GM13976 (cell line): ENCODE data around the gene SF1.

Experiments
- DNase-seq: peaks from one replicate; pipeline ENCODE4 v3.0.0; 2012; ENCODE audit warnings: low spot score
- in situ Hi-C: fragments of 300-500 bp; cut with MboI; formaldehyde crosslinking; loops from one replicate; pipeline ENCODE4 v1.12.0; 2022; ENCODE audit warnings: low sequenced_read_pairs, mixed read lengths, inconsistent platforms; ENCODE audit not compliant: unreplicated experiment
- TF ChIP-seq, protein P1 (sequence below): IDR thresholded peaks from 2 replicates; pipeline ENCODE4 v1.5.1; 2012; ENCODE audit warnings: borderline replicate concordance, mild to moderate bottlenecking; ENCODE audit not compliant: insufficient read depth; ENCODE audit errors: extremely low read depth, missing control alignments, control extremely low read depth

The SF1 gene

GRCh38 chr11:64751580-64751979 lies 26.8 kb downstream of the SF1 start:
- TF ChIP-seq, protein P1, sequence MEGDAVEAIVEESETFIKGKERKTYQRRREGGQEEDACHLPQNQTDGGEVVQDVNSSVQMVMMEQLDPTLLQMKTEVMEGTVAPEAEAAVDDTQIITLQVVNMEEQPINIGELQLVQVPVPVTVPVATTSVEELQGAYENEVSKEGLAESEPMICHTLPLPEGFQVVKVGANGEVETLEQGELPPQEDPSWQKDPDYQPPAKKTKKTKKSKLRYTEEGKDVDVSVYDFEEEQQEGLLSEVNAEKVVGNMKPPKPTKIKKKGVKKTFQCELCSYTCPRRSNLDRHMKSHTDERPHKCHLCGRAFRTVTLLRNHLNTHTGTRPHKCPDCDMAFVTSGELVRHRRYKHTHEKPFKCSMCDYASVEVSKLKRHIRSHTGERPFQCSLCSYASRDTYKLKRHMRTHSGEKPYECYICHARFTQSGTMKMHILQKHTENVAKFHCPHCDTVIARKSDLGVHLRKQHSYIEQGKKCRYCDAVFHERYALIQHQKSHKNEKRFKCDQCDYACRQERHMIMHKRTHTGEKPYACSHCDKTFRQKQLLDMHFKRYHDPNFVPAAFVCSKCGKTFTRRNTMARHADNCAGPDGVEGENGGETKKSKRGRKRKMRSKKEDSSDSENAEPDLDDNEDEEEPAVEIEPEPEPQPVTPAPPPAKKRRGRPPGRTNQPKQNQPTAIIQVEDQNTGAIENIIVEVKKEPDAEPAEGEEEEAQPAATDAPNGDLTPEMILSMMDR: no peak
- no peak for DNase-seq
- in situ Hi-C loops: no loop called here

- in situ Hi-C loops: no loop called here
- DNase-seq: no peak
- TF ChIP-seq, protein P1: no peak
Observed at GRCh38 chr11:64751136-64751535, 27.2 kb downstream of the SF1 start.

- TF ChIP-seq, protein P1: no peak
- in situ Hi-C loops: no loop called here
- no peak for DNase-seq
Observed at GRCh38 chr11:64750361-64751054, 27.8 kb downstream of the SF1 start.

DNA sequence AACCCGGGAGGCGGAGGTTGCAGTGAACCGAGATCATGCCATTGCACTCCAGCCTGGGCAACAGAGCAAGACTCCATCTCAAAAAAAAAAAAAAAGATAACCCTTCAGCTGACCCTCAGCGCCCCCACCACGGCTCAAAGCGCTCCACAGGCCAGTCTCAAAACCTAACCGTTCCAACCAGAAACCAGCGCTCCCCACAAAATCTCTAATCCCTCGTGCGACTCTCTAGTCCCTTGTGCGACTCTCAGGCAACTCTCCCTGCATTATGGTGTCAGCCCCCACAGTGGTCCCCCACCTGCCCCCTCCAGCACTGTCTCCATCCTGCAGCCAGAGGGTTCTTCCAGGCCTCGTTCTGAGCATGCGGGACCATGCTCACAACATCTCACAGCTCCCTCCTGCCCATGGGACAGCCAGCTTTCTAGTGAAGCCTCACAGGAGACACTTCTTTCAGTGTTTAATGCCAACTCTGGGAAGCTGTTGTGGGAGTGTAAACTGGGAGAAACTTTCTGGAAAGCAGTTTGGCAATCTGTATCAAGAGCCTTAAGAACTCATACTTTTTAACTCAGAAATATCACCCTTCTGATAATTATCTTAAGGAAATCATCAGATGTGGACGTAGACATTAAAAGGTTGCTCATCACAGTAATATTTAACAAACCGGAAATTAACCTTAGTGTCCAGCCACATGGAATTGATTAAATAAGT lies 30.2 kb downstream of the SF1 start:
- TF ChIP-seq, protein P1: no peak
- in situ Hi-C loops: no loop called here
- no peak for DNase-seq

GRCh38 chr11:64746486-64746885 lies 31.9 kb downstream of the SF1 start:
- TF ChIP-seq, protein P1: no peak
- no peak for DNase-seq
- in situ Hi-C loops: no loop called here

DNA sequence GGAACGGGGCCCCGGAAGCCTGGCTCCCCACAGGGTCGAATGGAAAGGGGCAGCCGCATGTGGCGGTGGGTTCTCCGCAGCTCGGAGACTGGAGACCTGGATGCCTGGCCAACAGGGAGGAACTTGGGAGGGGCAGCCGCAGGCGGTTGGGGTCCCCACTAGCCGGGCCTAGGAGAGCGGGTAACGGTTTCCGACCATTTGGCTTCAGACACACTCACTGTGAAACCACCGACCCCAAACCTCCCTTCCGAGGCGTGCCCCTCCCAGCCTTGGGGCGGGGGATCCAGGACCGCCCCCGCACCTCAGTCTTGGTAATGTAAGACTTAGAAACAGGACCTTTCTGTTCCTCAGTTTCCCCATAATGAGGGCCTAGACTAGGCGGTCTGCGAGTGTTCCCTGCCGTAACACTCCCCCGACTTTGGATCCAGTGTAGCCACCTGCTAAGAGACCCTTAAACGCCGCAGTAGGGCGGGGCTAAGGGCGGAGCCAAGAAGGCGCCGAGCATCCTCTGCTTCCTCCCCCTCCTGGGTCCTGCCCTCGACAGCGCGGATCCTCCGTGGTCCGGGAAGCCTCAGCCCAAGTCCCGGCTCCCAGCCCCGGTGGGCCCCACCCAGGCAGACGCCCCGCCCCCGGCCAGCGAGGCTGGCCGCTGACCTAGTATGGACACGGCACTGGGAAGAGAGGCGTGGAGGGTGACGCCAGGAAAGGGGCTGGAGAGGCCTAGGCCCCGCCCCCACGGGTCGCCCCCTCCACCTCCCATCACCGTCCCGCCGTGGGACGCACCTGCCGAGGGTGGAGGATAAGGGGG lies 32.6 kb downstream of the SF1 start:
- DNase-seq: peak; percentile 87
- TF ChIP-seq, protein P1: no peak
- in situ Hi-C loops: no loop called here
